Effector memory CD8-positive, alpha-beta T cell (primary cell): Measurements from ENCODE around the gene TRPM4.
A peak's percentile ranks its signal among the peaks of the same experiment; 100 is the strongest.
"Not testable (repeated sequence)": the region's sequence is repeated elsewhere in the genome, so short reads cannot be mapped to it uniquely, and the experiment has no call there.

Experiments
- ATAC-seq: fragments of 150-1000 bp; cut with Tn5 transposase; replicated peaks from 2 replicates; pipeline ENCODE4 v1.10.0; 2021; ENCODE audit warnings: mild to moderate bottlenecking, moderate library complexity
- DNase-seq, 3 experiments: peaks; one replicate each; pipeline ENCODE4 v3.0.0; 2021
- H3K27ac Mint-ChIP-seq, 2 donors: one replicate each; pipeline ENCODE4 v1.8.0; 2022; ENCODE audit warnings: mild to moderate bottlenecking in 2 of 2, mixed read lengths in 2 of 2, moderate library complexity in 2 of 2
- H3K27me3 Mint-ChIP-seq, 2 donors: one replicate each; pipeline ENCODE4 v1.8.0; 2022; ENCODE audit warnings: mixed read lengths in 2 of 2
- H3K36me3 Mint-ChIP-seq: one replicate; pipeline ENCODE4 v1.8.0; 2022; ENCODE audit warnings: mild to moderate bottlenecking, moderate library complexity, mixed read lengths; ENCODE audit not compliant: insufficient read depth
- H3K4me1 Mint-ChIP-seq, 2 donors: one replicate each; pipeline ENCODE4 v1.8.0; 2022; ENCODE audit warnings: low read depth in 2 of 2, mixed read lengths in 2 of 2
- H3K4me3 Mint-ChIP-seq, 2 donors: one replicate each; pipeline ENCODE4 v1.8.0; 2022; ENCODE audit warnings: mild to moderate bottlenecking in 2 of 2, mixed read lengths in 2 of 2, moderate library complexity in 2 of 2
- H3K9me3 Mint-ChIP-seq, 2 donors: one replicate each; pipeline ENCODE4 v1.8.0; 2022; ENCODE audit warnings: mixed read lengths in 2 of 2

TRPM4 gene

GRCh38 chr19:49196527-49197240, 39.1 kb downstream of the TRPM4 start:
- Mint-ChIP-seq H3K9me3 (no peaks in the 10 kb centered on the region), H3K36me3 (peaks cover 3% of the 10 kb centered on the region), H3K4me3 (no peak overlapping the region), H3K4me1 (peaks cover 0 to 6% of the 10 kb centered on the region in 2 donors), H3K27me3 (peaks cover 2 to 9% of the 10 kb centered on the region in 2 donors), H3K27ac (no peak overlapping the region)
- no peak for DNase-seq
- ATAC-seq, result no peak

GRCh38 chr19:49200238-49200862, 42.8 kb downstream of the TRPM4 start:
- Mint-ChIP-seq H3K27ac (no peak overlapping the region), H3K27me3 (peaks cover 9 to 16% of the 10 kb centered on the region in 2 donors), H3K9me3 (no peaks in the 10 kb centered on the region), H3K36me3 (peaks cover 3% of the 10 kb centered on the region), H3K4me1 (peaks cover 0 to 6% of the 10 kb centered on the region in 2 donors), H3K4me3 (no peak overlapping the region)
- DNase-seq (no peak), ATAC-seq (no peak)

- Mint-ChIP-seq H3K27me3 (peaks cover 9 to 16% of the 10 kb centered on the region in 2 donors), H3K4me1 (peaks cover 0 to 6% of the 10 kb centered on the region in 2 donors), H3K36me3 (peaks cover 3% of the 10 kb centered on the region), H3K27ac (peak overlapping the region in 1 of 2 donors; percentile 32), H3K4me3 (no peak overlapping the region), H3K9me3 (no peaks in the 10 kb centered on the region)
- ATAC-seq (no peak), DNase-seq (no peak)
These were observed 43.5 kb downstream of the TRPM4 start for GRCh38 chr19:49201042-49201441.

GRCh38 chr19:49205114-49205513, 47.5 kb downstream of the TRPM4 start:
- Mint-ChIP-seq H3K27me3 (peaks cover 12 to 17% of the 10 kb centered on the region in 2 donors), H3K9me3 (no peaks in the 10 kb centered on the region), H3K36me3 (no peaks in the 10 kb centered on the region), H3K4me3 (no peak overlapping the region), H3K4me1 (peaks cover 5 to 8% of the 10 kb centered on the region in 2 donors), H3K27ac (no peak overlapping the region)
- ATAC-seq, result no peak
- no peak for DNase-seq

- not testable (repeated sequence) for DNase-seq, H3K4me3 Mint-ChIP-seq, H3K4me1 Mint-ChIP-seq, H3K27ac Mint-ChIP-seq, H3K9me3 Mint-ChIP-seq, ATAC-seq, H3K36me3 Mint-ChIP-seq
- H3K27me3 Mint-ChIP-seq, result peaks cover 8 to 11% of the 10 kb centered on the region in 2 donors
These were observed 51.9 kb downstream of the TRPM4 start for GRCh38 chr19:49209502-49209901.

- Mint-ChIP-seq H3K9me3 (no peaks in the 10 kb centered on the region), H3K4me3 (peak overlapping the region in 1 of 2 donors; percentile 64), H3K36me3 (no peaks in the 10 kb centered on the region), H3K4me1 (peaks cover 7 to 8% of the 10 kb centered on the region in 2 donors), H3K27ac (no peak overlapping the region), H3K27me3 (peaks cover 8 to 11% of the 10 kb centered on the region in 2 donors)
- peak in 2 of 3 experiments; percentile 16 to 21 for DNase-seq
- ATAC-seq, result peak; percentile 51
These were observed 52.7 kb downstream of the TRPM4 start for GRCh38 chr19:49210108-49210900.

- H3K4me3 Mint-ChIP-seq, result no peak overlapping the region
- DNase-seq (no peak), ATAC-seq (no peak)
- H3K27ac Mint-ChIP-seq, result no peak overlapping the region
- no peaks in the 10 kb centered on the region for H3K9me3 Mint-ChIP-seq
- no peaks in the 10 kb centered on the region for H3K36me3 Mint-ChIP-seq
- H3K4me1 Mint-ChIP-seq, result peaks cover 7 to 8% of the 10 kb centered on the region in 2 donors
- peaks cover 8 to 11% of the 10 kb centered on the region in 2 donors for H3K27me3 Mint-ChIP-seq
These were observed 53.4 kb downstream of the TRPM4 start for GRCh38 chr19:49210901-49211451.

- DNase-seq (no peak), ATAC-seq (no peak)
- peaks cover 7 to 9% of the 10 kb centered on the region in 2 donors for H3K27me3 Mint-ChIP-seq
- H3K9me3 Mint-ChIP-seq, result no peaks in the 10 kb centered on the region
- peaks cover 7 to 8% of the 10 kb centered on the region in 2 donors for H3K4me1 Mint-ChIP-seq
- no peaks in the 10 kb centered on the region for H3K36me3 Mint-ChIP-seq
- no peak overlapping the region for H3K27ac Mint-ChIP-seq
- H3K4me3 Mint-ChIP-seq, result no peak overlapping the region
These were observed 54.6 kb downstream of the TRPM4 start for GRCh38 chr19:49212016-49212701.

- DNase-seq (no peak), ATAC-seq (no peak)
- H3K27ac Mint-ChIP-seq, result no peak overlapping the region
- H3K4me3 Mint-ChIP-seq, result no peak overlapping the region
- H3K9me3 Mint-ChIP-seq, result no peaks in the 10 kb centered on the region
- H3K36me3 Mint-ChIP-seq, result no peaks in the 10 kb centered on the region
- peaks cover 6 to 9% of the 10 kb centered on the region in 2 donors for H3K27me3 Mint-ChIP-seq
- peaks cover 0 to 5% of the 10 kb centered on the region in 2 donors for H3K4me1 Mint-ChIP-seq
These were observed 56.2 kb downstream of the TRPM4 start for GRCh38 chr19:49213791-49214190.

- DNase-seq (no peak), ATAC-seq (no peak)
- Mint-ChIP-seq H3K9me3 (no peaks in the 10 kb centered on the region), H3K36me3 (no peaks in the 10 kb centered on the region), H3K27ac (no peak overlapping the region), H3K27me3 (peaks cover 6 to 9% of the 10 kb centered on the region in 2 donors), H3K4me3 (no peak overlapping the region), H3K4me1 (peaks cover 0 to 5% of the 10 kb centered on the region in 2 donors)
These were observed 57.1 kb downstream of the TRPM4 start for GRCh38 chr19:49214701-49215100.

- Mint-ChIP-seq H3K36me3 (no peaks in the 10 kb centered on the region), H3K9me3 (no peaks in the 10 kb centered on the region), H3K27ac (no peak overlapping the region), H3K4me1 (peaks cover 0 to 5% of the 10 kb centered on the region in 2 donors), H3K4me3 (no peak overlapping the region), H3K27me3 (peaks cover 5 to 9% of the 10 kb centered on the region in 2 donors)
- no peak for ATAC-seq
- no peak for DNase-seq
These were observed 58.5 kb downstream of the TRPM4 start for GRCh38 chr19:49216071-49216470.

GRCh38 chr19:49217382-49217781, 59.8 kb downstream of the TRPM4 start:
- ATAC-seq, result no peak
- Mint-ChIP-seq H3K36me3 (no peaks in the 10 kb centered on the region), H3K4me3 (no peak overlapping the region), H3K9me3 (no peaks in the 10 kb centered on the region), H3K27me3 (peaks cover 2 to 13% of the 10 kb centered on the region in 2 donors), H3K4me1 (no peaks in the 10 kb centered on the region), H3K27ac (no peak overlapping the region)
- DNase-seq, result no peak

GRCh38 chr19:49222011-49222410, 64.4 kb downstream of the TRPM4 start:
- no peak overlapping the region for H3K27ac Mint-ChIP-seq
- H3K4me3 Mint-ChIP-seq, result no peak overlapping the region
- peaks cover 3 to 5% of the 10 kb centered on the region in 2 donors for H3K4me1 Mint-ChIP-seq
- H3K9me3 Mint-ChIP-seq, result no peaks in the 10 kb centered on the region
- DNase-seq (no peak), ATAC-seq (no peak)
- H3K27me3 Mint-ChIP-seq, result peaks cover 10 to 39% of the 10 kb centered on the region in 2 donors
- no peaks in the 10 kb centered on the region for H3K36me3 Mint-ChIP-seq
